Bronchial epithelial cell (primary cell): ENCODE results near the gene M1AP. TPM values are rescaled to one million over a fixed set of nuclear protein-coding genes. Genes with fewer than 3 reads are reported as not detected.

Experiments used
- DNase-seq: peaks from one replicate; pipeline ENCODE4 v3.0.0-alpha.2; 2010; ENCODE audit warnings: low read depth
- FAIRE-seq: peaks from 2 replicates; lab custom pipeline; 2011; peaks lifted over from hg19 to GRCh38; lab: Jason Lieb, UNC
- H3K27me3 ChIP-seq: 2 replicates; pipeline ENCODE4 v1.5.1; 2011; ENCODE audit warnings: low read length; ENCODE audit not compliant: control insufficient read depth, insufficient read depth
- H3K36me3 ChIP-seq: 2 replicates; pipeline ENCODE4 v1.5.1; 2011; ENCODE audit warnings: low read length; ENCODE audit not compliant: control insufficient read depth, insufficient read depth
- H3K4me3 ChIP-seq: 2 replicates; pipeline ENCODE4 v1.5.1; 2011; ENCODE audit warnings: mild to moderate bottlenecking, low read depth, low read length, control low read depth
- total RNA-seq: library from RNA; depleted of rRNA; stranded (reverse); fragments of >200 nt; gene quantifications from 2 replicates; pipeline ENCODE4 v1.2.1, GENCODE V29; 2014
- TF ChIP-seq, protein P1 (sequence below): IDR thresholded peaks from 2 replicates; pipeline ENCODE4 v1.5.1; 2011; ENCODE audit warnings: mild to moderate bottlenecking, moderate library complexity, low read length, control low read depth, inconsistent platforms; ENCODE audit not compliant: insufficient read depth, severe bottlenecking

M1AP gene
- total RNA-seq, 1 donor from 2014 or later, result 0.53 TPM

DNA sequence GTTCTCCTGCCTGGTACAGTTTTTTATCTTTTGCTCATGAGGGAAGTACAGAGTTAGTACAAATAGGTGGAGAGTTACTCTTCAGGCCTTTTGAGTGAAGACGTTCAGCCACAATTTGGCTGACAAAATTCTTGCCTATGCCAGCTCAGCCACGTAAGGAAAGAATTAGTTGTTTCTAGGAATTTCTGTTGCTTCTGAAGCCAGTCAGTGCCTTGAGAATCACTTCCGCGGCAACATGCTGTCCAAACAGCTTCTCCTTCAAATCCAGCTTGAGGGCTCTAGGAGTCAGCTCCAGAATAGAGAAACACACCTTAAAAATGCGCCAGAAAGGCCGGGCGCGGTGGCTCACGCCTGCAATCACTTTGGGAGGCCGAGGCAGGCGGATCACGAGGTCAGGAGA, 27.5 kb downstream of the M1AP start:
- DNase-seq (no peak), FAIRE-seq (no peak)
- H3K36me3 ChIP-seq, result no peaks in the 10 kb centered on the region
- TF ChIP-seq, protein P1, sequence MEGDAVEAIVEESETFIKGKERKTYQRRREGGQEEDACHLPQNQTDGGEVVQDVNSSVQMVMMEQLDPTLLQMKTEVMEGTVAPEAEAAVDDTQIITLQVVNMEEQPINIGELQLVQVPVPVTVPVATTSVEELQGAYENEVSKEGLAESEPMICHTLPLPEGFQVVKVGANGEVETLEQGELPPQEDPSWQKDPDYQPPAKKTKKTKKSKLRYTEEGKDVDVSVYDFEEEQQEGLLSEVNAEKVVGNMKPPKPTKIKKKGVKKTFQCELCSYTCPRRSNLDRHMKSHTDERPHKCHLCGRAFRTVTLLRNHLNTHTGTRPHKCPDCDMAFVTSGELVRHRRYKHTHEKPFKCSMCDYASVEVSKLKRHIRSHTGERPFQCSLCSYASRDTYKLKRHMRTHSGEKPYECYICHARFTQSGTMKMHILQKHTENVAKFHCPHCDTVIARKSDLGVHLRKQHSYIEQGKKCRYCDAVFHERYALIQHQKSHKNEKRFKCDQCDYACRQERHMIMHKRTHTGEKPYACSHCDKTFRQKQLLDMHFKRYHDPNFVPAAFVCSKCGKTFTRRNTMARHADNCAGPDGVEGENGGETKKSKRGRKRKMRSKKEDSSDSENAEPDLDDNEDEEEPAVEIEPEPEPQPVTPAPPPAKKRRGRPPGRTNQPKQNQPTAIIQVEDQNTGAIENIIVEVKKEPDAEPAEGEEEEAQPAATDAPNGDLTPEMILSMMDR, result no peak
- H3K27me3 ChIP-seq, result no peaks in the 10 kb centered on the region
- no peak overlapping the region for H3K4me3 ChIP-seq

DNA sequence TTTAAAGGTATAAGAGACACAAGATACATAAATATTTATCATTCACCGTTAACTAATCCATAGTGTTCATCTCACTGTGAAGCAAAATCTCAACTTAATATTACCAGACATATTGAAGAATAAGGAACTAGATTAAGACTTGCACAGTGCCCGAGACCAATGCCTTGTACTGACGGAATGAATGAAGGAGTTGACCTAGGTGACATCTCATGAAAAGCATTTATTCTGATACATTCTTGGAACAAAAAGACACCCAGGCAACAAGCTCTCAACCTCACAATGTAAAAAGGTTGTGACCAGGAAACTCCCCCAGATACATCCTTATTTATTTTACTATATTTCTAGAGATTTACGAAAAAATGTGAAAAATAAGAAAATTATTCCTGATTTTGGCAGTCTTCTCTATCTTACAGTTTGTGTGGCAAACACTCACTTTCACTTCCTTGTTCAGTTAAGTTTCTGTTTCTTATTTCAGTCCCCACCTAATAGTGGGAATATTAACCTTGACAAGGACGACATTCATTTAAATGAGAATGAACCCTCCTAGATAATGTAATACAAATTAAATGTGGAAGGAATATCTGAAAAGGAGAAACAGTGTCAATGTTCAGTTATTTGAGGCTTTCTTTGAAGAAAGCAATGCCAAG, 28.4 kb downstream of the M1AP start:
- DNase-seq, result no peak
- Histone ChIP-seq H3K27me3 (peaks cover 1% of the 10 kb centered on the region), H3K36me3 (no peaks in the 10 kb centered on the region), H3K4me3 (no peak overlapping the region)
- no peak for FAIRE-seq
- TF ChIP-seq, protein P1, result no peak

DNA sequence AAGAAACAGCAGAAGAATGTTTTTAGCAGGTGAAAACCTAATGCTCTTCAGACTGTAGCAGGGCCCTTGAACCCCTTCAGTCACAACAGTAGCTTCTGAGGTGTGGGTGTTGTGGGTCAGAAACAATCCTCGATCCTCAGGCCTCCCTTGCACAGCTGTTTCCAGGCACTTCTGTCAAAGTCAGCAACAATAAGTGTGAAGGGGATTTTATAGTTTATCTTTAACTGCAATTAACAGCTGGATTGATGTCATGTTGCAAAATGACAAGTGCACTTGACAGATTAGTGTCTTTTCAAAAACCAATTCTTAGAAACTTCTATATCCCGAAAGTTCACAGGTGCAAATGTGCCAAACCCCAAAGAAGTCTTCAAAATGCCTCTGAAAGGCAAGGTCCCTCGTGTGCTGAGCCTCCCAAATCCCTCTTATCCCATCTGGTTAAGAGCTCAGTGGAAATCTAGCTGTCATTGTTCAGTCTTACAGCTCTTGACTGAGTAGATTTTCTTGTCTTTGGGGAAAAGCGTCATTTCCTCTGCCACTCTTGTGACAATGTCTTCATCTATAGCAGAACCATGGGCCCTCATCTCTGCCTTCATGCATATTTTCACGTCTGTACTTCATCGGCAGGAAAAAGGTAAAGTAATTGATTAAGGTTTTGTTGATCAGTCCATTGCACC, 29.6 kb downstream of the M1AP start:
- Histone ChIP-seq H3K36me3 (no peaks in the 10 kb centered on the region), H3K4me3 (no peak overlapping the region), H3K27me3 (peaks cover 5% of the 10 kb centered on the region)
- FAIRE-seq (no peak), DNase-seq (no peak)
- TF ChIP-seq, protein P1, result no peak

DNA sequence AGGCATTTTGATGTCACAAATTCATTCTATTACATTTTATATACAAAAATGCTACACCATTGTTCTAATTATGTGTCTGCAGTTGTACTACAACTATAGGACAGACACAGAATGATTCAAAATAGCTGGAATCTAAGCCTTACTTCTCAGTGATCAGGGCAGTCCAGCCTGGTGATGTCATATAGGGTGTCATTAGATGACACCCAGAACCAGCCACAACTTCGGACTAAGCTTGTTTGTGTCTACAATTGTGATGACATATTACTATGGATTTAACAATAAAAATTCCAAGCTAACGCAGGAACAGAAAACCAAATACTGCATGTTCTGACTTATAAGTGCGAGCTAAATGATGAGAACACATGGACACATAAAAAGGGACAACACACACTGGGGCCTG, 31.0 kb downstream of the M1AP start:
- TF ChIP-seq, protein P1, result no peak
- FAIRE-seq, result no peak
- no peaks in the 10 kb centered on the region for H3K36me3 ChIP-seq
- DNase-seq, result no peak
- H3K4me3 ChIP-seq, result no peak overlapping the region
- H3K27me3 ChIP-seq, result peaks cover 5% of the 10 kb centered on the region

DNA sequence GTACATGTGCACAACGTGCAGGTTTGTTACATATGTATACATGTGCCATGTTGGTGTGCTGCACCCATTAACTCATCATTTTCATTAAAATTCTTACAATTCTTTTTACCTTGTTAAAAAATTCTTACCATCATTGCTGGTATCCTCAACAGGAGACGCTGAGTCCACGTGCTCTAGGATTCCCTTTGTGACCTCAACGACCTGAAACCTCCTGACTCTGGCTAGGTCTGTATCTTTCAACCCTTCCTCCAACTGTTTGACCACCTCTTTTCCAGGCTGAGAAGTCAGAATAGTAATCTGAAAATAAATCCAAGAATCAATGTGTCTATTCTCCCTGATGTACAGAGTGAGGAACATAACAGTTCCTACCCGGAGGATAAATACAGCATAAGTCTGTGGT, 41.2 kb downstream of the M1AP start:
- DNase-seq (no peak), FAIRE-seq (no peak)
- TF ChIP-seq, protein P1, result no peak
- H3K4me3 ChIP-seq, result no peak overlapping the region
- peaks cover 6% of the 10 kb centered on the region for H3K27me3 ChIP-seq
- no peaks in the 10 kb centered on the region for H3K36me3 ChIP-seq
